ENCODE measurements around the gene SIGLEC6.

The SIGLEC6 gene

GRCh38 chr19:51548891-51549305 is 17.4 kb upstream of the SIGLEC6 start:
- no peak for DNase-seq

GRCh38 chr19:51548213-51548651 is 16.8 kb upstream of the SIGLEC6 start:
- no peak for DNase-seq

- no peak for DNase-seq
Observed at GRCh38 chr19:51547397-51548212, 16.1 kb upstream of the SIGLEC6 start.

GRCh38 chr19:51546650-51547396 is 15.4 kb upstream of the SIGLEC6 start:
- no peak for DNase-seq

GRCh38 chr19:51546107-51546649 is 14.7 kb upstream of the SIGLEC6 start:
- DNase-seq = no peak

GRCh38 chr19:51544038-51544437 is 12.6 kb upstream of the SIGLEC6 start:
- no peak for DNase-seq

GRCh38 chr19:51542699-51543098 is 11.2 kb upstream of the SIGLEC6 start:
- DNase-seq = no peak

GRCh38 chr19:51541458-51542357 is 10.2 kb upstream of the SIGLEC6 start:
- DNase-seq = no peak

- DNase-seq = no peak
Observed at GRCh38 chr19:51539821-51540366, 8.4 kb upstream of the SIGLEC6 start.

GRCh38 chr19:51535535-51535934 is 4.1 kb upstream of the SIGLEC6 start:
- DNase-seq = no peak

GRCh38 chr19:51530616-51531015 is 854 bp downstream of the SIGLEC6 start:
- no peak for DNase-seq

- DNase-seq = no peak
Observed at GRCh38 chr19:51529301-51529700, 2.2 kb downstream of the SIGLEC6 start.

GRCh38 chr19:51525651-51526050 is 5.8 kb downstream of the SIGLEC6 start:
- no peak for DNase-seq

- DNase-seq = no peak
Observed at GRCh38 chr19:51524666-51525264, 6.7 kb downstream of the SIGLEC6 start.

- DNase-seq = peak in 6 of 58 donors; percentile 1 to 38 (median 6)
Observed at GRCh38 chr19:51521781-51522180, 9.7 kb downstream of the SIGLEC6 start.

- no peak for DNase-seq
Observed at GRCh38 chr19:51521357-51521756, 10.1 kb downstream of the SIGLEC6 start.

GRCh38 chr19:51520728-51521127 is 10.7 kb downstream of the SIGLEC6 start:
- DNase-seq = no peak

- peak in 2 of 58 donors; percentile 1 to 23 for DNase-seq
Observed at GRCh38 chr19:51514866-51515481, 16.5 kb downstream of the SIGLEC6 start.

GRCh38 chr19:51513968-51514367 is 17.5 kb downstream of the SIGLEC6 start:
- no peak for DNase-seq

- no peak for DNase-seq
Observed at GRCh38 chr19:51511353-51511752, 20.1 kb downstream of the SIGLEC6 start.

Measured in anterior cingulate cortex (tissue), 58 donors.